ENCODE data around the gene F8. TPM values are rescaled to one million over a fixed set of nuclear protein-coding genes. Genes with fewer than 3 reads are reported as not detected.

Gene F8
- total and polyA plus RNA-seq, 9 of the 15 experiments (the other 6 are each of a cell fraction or from before 2014, with no cell fraction given), result 0.41 to 3.8 (median 0.91) TPM

GRCh38 chrX:154840856-154841255 is 181.7 kb downstream of the F8 start (continued):
- TF ChIP-seq CTCF (IDR thresholded peaks at IDR 0.05 in 2 of 3, conservative IDR thresholded peaks at IDR 0.05 in 1 of 3; ENCODE audit: insufficient read depth in 2 of 3, low read depth in 1 of 3, low read length in 3 of 3), result peak; percentile 57 to 80 (median 57); a peak in 5 of 6 replicates

- FAIRE-seq, result peak; percentile 26
- Histone ChIP-seq H3K4me1 (replicated peaks in 1 of 2; ENCODE audit: control insufficient read depth in 2 of 2, insufficient read depth in 2 of 2, low read length in 2 of 2) (peaks cover 3 to 19% of the 10 kb centered on the region in 2 experiments; a peak in 2 of 5 replicates), H3K9me3 (replicated peaks; ENCODE audit: control insufficient read depth, insufficient read depth, low read depth, low read length) (no peaks in the 10 kb centered on the region), H3K36me3 (ENCODE audit: control insufficient read depth, insufficient read depth, low read length) (no peaks in the 10 kb centered on the region), H3K27me3 (ENCODE audit: control insufficient read depth in 2 of 2, insufficient read depth in 2 of 2, low read length in 2 of 2) (no peaks in the 10 kb centered on the region), H3K4me2 (ENCODE audit: insufficient read depth, low read length) (no peak overlapping the region), H3K79me2 (ENCODE audit: control insufficient read depth, insufficient read depth, low read length) (no peaks in the 10 kb centered on the region), H3K9ac (ENCODE audit: insufficient read depth in 1 of 2, low read depth in 2 of 2, low read length in 2 of 2) (no peak overlapping the region), H4K20me1 (replicated peaks; ENCODE audit: control insufficient read depth, insufficient read depth, low read length) (no peaks in the 10 kb centered on the region), H3K27ac (ENCODE audit: extremely low read depth, low read depth, low read length) (peak overlapping the region; percentile 3; the same call in 1 of the 3 replicates), H3K9me1 (ENCODE audit: control insufficient read depth, insufficient read depth, low read length) (no peaks in the 10 kb centered on the region), H3K4me3 (no peak overlapping the region), H2AFZ (ENCODE audit: low read depth, low read length) (peak overlapping the region; percentile 71; the same call in 1 of the 2 replicates)
- ATAC-seq, result peak; percentile 32; the same call in 1 of the 3 replicates
- no TSS peak for BruUV-seq (replicated peaks)
- POLR2A ChIA-PET, result interaction anchor here (2.9 kb wide), 1 partner anchor 60 kb away, joined by 9 read pairs; no protein-coding TSS in a partner anchor
- WGBS (ENCODE audit: insufficient coverage, low coverage, missing lambda C conversion rate), result 22% methylated on average over 1 of the region's 1 CpG
- CTCF ChIA-PET (ENCODE audit: low intra/inter-chr PET ratio), result no interaction called here
- intact Hi-C loops (cut with micrococcal nuclease) (loop anchor here (5.0 kb wide), 1 partner anchor 39 kb away; no protein-coding TSS in a partner anchor), in situ Hi-C loops (cut with MboI) (loop anchor here (10.0 kb wide), 1 partner anchor 251 kb away; the partner anchor contains the start of gene CTAG1A)
- peak in 2 of 4 experiments; percentile 33 to 35 for DNase-seq (ENCODE audit: extremely low read depth in 1 of 4, low spot score in 3 of 4)
- TF ChIP-seq MBD2 (IDR thresholded peaks at IDR 0.05; ENCODE audit: borderline replicate concordance, low read depth) (no peak), ZNF740 (CRISPR knock-in tag; IDR thresholded peaks at IDR 0.05) (no peak), ZNF740 (tag; IDR thresholded peaks at IDR 0.05) (no peak), VEZF1 (CRISPR knock-in tag; IDR thresholded peaks at IDR 0.05) (no peak), ZSCAN29 (IDR thresholded peaks at IDR 0.05) (no peak), ZBTB1 (CRISPR knock-in tag; IDR thresholded peaks at IDR 0.05; ENCODE audit: borderline replicate concordance, low read depth) (no peak), U2AF2 (optimal IDR thresholded peaks at IDR 0.05; ENCODE audit: low read depth, low read length) (no peak), EP400 (IDR thresholded peaks at IDR 0.05) (0 out of 2 replicates have a peak, but pooled peaks have one; percentile 14)
These were observed 186.4 kb downstream of the F8 start for GRCh38 chrX:154836163-154836562.

All from K562 (cell line).